Fibroblast of the aortic adventitia (primary cell): Measurements from ENCODE around the gene MUC20. TPM values are rescaled to one million over a fixed set of nuclear protein-coding genes. Genes with fewer than 3 reads are reported as not detected.
"Not testable (repeated sequence)": the region's sequence is repeated elsewhere in the genome, so short reads cannot be mapped to it uniquely, and the experiment has no call there.

ENCODE experiments used
- DNase-seq: peaks from one replicate; pipeline ENCODE4 v3.0.0-alpha.2; 2010; ENCODE audit warnings: low read depth
- H3K4me3 ChIP-seq: 2 replicates; pipeline ENCODE4 v1.5.1; 2011; ENCODE audit warnings: low read depth, mild to moderate bottlenecking, control low read depth, low read length, moderate library complexity
- total RNA-seq: library from RNA; depleted of rRNA; stranded (reverse); fragments of >200 nt; gene quantifications from 2 replicates; pipeline ENCODE4 v1.2.3, GENCODE V29; 2012; ENCODE audit warnings: low replicate concordance
- TF ChIP-seq, protein P1 (sequence below): IDR thresholded peaks from 2 replicates; pipeline ENCODE4 v1.5.1; 2011; ENCODE audit warnings: mild to moderate bottlenecking, low read length, control low read depth, inconsistent platforms; ENCODE audit not compliant: insufficient read depth

The MUC20 gene
- total RNA-seq, 1 donor, result 0.63 TPM

DNA sequence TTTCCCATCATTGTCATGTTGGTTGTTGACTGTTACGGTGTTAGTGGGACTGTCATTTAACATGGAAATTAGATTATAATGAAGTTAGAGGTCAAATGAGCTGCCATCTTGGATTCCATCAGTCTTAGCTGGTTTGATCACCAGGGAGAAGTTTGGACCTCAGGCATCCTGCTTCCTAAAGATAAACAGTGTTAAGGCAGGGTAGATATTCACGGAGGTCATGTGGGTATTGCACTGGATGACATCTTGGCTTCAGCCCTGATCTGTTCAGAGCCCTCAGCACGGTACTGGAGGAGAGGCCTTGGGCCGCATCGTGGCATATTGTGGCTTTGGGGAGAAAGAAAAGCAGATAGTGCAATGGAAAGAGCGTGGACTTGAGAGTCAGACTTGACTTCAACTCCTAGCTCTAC is 11.1 kb upstream of the MUC20 start:
- no peak for DNase-seq
- TF ChIP-seq, protein P1, sequence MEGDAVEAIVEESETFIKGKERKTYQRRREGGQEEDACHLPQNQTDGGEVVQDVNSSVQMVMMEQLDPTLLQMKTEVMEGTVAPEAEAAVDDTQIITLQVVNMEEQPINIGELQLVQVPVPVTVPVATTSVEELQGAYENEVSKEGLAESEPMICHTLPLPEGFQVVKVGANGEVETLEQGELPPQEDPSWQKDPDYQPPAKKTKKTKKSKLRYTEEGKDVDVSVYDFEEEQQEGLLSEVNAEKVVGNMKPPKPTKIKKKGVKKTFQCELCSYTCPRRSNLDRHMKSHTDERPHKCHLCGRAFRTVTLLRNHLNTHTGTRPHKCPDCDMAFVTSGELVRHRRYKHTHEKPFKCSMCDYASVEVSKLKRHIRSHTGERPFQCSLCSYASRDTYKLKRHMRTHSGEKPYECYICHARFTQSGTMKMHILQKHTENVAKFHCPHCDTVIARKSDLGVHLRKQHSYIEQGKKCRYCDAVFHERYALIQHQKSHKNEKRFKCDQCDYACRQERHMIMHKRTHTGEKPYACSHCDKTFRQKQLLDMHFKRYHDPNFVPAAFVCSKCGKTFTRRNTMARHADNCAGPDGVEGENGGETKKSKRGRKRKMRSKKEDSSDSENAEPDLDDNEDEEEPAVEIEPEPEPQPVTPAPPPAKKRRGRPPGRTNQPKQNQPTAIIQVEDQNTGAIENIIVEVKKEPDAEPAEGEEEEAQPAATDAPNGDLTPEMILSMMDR, result no peak
- H3K4me3 ChIP-seq, result no peak overlapping the region

DNA sequence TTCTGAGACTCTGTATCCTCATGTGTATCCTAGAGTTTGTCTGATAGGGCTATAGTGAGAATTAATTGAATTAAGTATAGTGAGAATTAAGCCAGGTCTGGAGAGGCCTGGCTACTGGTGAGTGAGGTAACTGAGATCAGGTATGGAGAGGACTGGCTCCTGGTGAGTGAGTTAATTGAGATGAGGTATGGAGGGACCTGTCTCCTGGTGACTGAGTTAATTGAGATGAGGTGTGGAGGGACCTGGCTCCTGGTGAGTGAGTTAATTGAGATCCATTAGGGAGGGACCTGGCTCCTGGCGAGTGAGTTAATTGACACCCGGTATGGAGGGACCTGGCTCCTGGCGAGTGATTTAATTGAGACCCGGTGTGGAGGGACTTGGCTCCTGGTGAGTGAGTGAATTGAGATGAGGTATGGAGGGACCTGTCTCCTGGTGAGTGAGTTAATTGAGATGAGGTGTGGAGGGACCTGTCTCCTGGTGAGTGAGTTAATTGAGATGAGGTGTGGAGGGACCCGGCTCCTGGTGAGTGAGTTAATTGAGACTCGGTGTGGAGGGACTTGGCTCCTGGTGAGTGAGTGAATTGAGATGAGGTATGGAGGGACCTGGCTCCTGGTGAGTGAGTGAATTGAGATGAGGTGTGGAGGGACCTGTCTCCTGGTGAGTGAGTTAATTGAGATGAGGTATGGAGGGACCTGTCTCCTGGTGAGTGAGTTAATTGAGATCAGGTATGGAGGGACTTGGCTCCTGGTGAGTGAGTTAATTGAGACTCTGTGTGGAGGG is 10.5 kb upstream of the MUC20 start:
- H3K4me3 ChIP-seq, DNase-seq: not testable (repeated sequence)

DNA sequence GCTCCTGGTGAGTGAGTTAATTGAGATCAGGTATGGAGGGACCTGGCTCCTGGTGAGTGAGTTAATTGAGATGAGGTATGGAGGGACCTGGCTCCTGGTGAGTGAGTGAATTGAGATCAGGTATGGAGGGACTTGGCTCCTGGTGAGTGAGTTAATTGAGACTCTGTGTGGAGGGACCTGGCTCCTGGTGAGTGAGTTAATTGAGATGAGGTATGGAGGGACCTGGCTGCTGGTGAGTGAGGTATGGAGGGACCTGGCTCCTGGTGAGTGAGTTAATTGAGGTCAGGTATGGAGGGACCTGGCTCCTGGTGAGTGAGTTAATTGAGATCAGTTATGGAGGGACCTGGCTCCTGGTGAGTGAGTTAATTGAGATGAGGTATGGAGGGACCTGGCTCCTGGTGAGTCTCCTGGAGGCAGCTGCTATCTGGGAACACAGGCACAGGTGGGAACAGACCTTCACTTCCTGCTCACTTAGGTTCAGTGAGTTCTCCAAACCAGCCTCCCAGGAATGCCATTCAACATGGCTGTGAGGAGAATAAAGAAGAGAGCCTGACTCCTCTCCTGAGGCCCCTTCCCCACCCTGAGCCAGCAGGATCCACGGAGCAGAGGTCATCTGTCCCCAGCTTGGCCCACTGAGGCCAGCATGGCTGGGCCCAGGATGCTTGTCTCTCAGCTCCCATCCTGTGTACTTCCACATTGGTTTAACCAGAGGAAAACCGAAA is 9.5 kb upstream of the MUC20 start:
- not testable (repeated sequence) for DNase-seq, H3K4me3 ChIP-seq

DNA sequence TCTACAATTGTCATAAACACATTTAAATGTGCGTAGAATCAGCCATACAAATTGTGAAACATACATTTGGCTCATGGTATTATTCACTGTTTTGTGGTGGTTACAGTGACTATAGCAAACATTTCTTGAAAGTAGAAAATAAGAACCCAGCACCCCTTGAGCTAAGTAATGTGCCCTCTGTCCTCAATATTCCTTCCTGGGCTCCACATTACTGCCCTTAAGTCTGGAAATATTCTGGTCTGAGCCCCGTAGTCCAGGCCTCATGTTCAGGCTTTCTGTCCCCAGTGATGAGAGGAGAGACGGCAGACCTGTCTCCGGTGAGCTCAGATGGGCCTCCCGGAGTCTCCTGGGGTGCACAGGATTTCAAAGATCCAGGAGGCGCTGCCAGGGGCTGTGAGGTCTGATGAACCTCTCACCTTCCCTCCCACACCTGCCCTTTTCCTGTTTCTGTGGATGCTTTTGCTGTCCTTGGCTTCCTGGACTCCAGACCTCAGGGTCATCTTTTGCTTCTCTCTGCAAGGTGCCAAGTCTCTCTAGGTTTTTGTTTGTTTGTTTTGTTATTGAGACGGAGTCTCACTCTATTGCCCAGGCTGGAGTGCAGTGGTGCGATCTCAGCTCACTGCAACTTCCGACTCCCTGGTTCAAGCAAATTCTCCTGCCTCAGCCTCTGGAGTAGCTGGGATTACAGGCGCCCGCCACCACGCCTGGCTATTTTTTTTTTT is 8.8 kb upstream of the MUC20 start:
- no peak overlapping the region for H3K4me3 ChIP-seq
- DNase-seq, result no peak
- TF ChIP-seq, protein P1, result no peak

DNA sequence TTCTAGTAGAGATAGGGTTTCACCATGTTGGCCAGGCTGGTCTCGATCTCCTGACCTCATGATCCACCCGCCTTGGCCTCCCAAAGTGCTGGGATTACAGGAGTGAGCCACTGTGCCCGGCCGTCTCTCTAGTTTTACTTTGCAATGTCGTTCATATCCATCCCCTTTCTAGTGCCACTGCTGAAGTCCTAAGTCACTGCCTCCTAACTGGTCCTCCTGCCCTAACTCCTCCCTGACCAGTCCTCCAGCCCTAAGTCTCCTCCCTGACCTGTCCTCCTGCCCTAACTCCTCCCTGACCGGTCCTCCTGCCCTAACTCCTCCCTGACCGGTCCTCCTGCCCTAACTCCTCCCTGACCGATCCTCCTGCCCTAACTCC is 8.3 kb upstream of the MUC20 start:
- H3K4me3 ChIP-seq, DNase-seq: not testable (repeated sequence)

DNA sequence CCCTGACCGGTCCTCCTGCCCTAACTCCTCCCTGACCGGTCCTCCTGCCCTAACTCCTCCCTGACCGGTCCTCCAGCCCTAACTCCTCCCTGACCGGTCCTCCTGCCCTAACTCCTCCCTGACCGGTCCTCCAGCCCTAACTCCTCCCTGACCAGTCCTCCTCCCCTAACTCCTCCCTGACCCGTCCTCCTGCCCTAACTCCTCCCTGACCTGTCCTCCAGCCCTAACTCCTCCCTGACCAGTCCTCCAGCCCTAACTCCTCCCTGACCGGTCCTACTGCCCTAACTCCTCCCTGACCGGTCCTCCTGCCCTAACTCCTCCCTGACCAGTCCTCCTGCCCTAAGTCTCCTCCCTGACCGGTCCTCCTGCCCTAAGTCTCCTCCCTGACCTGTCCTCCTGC is 7.6 kb upstream of the MUC20 start:
- DNase-seq, H3K4me3 ChIP-seq: not testable (repeated sequence)

DNA sequence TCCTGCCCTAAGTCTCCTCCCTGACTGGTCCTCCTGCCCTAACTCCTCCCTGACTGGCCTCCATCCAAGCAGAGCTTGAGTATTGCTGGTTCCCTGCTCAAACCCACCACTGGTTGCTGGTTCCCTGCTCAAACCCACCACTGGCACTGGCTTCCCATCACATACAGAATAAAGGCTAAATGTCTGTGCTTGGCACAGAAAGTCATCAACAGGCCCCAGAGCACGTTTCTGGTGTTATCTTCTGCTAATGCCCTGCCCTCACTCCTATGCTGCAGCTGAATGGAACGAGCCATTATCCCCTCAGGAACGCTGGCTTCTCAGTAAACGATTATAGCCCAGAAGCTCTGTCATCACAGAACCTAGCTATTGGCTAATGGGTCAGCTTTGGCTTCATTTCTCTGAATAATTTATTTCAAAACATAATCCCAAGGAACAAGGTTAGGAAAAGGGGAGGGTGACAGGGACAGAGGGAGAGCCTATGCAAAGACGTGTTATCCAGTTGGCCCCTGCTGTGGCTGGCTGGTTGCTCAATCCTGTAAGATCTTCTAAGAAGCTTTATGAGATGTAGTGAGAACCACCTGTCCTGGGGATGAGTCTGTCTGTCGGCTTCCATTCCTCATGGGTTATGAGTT is 6.3 kb upstream of the MUC20 start:
- no peak for DNase-seq
- no peak overlapping the region for H3K4me3 ChIP-seq
- TF ChIP-seq, protein P1, result no peak

DNA sequence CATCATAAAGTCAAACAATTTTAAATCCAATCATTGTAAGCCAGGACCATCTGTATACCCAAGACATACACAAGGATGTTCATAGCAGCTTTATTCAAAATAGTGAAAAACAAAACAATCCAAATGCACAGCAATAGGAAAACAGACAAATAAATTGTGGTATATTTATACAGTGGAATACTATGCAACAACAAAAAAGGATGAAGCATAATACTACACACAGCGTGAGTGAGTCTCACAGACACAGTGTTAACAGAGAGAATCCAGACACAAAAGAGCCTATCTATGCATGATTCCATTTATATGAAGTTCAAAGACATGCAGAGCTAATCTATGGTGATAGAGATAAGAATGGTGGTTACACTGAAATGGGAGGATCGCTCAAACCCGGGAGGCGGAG is 5.6 kb upstream of the MUC20 start:
- H3K4me3 ChIP-seq, result no peak overlapping the region
- DNase-seq, result no peak
- TF ChIP-seq, protein P1, result no peak
